HG03342 (cell line): ENCODE measurements around the gene IL23R.
"Not testable (repeated sequence)": the region's sequence is repeated elsewhere in the genome, so short reads cannot be mapped to it uniquely, and the experiment has no call there.

Experiments
- ATAC-seq: cut with Tn5 transposase; IDR thresholded peaks from one replicate; pipeline ENCODE4 v1.9.1; 2021; ENCODE audit warnings: mild to moderate bottlenecking, moderate library complexity; ENCODE audit not compliant: unreplicated experiment

The IL23R gene

DNA sequence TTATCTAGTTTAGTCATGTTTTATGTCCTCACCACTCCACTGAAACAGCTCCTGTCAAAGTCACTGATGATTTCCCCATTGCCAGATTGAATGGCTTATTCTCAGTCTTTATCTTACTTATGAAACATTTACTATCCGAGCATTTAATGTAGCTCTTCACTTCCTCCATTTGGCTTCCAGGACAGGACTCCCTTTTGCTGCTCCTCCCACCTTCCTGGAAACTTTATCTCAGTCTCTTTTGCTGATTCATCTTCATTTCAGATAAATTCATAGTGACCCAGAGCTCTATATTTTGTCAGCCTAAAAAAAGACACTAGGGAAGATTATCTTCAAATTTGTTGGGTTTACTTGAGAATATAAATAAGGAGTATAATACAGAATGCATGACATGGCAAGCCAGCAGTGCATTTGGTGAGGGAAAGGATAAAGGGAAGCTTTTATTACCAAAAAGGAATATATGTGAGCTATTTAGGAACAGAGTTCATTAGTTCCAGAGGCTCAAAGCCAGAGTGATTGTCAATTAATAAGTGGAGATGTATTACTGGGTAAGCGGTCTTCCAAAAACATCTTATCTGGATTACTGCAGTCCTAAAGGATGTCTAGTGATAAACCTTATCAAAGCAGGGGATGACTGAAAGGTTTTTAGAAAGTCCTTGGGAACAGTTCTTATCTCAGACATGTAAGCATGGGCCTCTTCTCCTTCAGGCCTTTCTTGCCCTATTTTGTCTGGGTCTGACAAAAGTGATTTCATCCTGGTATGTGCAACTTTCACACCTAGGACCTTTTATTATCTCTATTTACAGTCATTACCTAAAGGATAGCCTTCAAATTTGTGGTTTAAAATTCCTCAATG lies 25.6 kb downstream of the IL23R start:
- no peak for ATAC-seq

DNA sequence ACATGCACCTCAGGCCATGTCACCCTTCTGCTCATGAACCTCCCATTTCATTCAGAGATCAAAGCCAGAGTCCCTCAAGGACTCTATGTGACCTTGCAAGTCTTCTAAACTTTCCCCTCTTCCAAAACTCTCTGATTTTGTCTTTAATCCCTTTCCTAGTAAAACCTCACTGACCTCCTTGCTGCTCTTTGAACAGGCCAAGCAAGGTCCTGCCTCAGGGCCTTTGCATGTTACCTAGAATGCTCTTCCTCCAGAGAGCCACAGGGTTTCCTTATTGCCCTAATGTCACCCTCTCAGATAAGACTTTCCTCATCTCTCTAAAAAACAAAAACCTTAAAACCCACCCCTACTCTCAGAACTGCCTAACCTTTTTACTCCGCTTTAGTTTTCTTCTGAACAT lies 26.6 kb downstream of the IL23R start:
- ATAC-seq, result no peak

DNA sequence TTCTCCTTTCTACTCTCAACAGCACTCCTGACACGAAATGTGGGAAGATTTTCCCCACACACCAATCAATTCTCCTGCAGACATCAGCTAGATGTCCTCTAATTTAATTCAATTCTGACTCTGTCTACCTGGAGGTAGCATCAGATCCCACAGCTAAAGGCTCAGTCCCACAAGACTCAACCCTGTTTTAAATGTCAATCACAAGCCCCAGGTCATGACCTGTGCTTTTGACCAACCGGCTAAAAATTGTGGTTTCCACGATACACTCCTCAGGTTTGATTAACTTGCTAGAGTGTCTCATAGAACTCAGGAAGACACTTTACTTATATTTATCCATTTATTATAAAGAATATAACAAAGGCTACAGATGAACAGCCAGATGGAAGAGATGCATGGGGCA lies 27.4 kb downstream of the IL23R start:
- ATAC-seq, result no peak

DNA sequence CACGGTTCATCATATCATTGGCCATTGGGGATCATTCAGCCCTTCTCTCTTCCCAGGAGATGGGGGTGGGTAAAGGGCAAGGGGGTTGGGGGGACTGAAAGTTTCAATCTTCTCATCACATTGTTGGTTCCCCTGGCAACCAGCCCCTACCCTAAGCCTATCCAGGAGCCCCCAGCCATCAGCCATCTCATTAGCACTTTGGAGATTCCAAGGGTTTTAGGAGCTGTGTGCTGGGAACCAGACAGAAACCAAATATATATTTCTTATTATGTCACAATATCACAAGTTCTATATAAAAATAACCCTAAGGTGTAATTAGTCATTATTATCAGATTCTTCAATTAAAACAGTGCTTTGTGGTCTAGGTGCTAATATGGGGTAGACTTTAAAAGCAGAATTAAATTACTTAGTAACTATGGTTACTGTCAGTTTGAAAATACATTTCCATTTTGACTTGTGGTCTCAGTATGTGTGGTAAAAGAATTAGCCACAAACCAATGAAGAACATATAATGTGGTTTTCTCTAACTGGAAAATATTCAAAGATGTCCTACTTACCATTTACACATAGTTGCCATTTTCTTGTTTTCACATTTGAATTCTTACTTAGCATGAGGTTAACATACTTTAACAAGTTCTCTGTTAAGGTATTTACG lies 28.1 kb downstream of the IL23R start:
- ATAC-seq, result peak; percentile 71

DNA sequence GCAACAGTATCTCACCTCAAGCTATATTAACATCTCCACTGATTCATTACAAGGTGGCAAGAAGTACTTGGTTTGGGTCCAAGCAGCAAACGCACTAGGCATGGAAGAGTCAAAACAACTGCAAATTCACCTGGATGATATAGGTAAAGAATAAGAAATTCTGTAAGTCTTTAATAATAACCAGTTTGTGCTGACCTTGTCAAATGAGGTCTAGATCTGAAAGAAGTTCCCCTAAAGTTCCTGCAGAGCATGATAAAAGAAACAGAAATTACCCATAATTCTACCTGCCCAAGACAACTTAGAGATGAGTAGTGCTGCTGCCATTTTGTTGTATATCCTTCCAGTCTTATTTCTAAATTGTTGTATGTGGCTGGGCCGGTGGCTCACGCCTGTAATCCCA lies 34.5 kb downstream of the IL23R start:
- ATAC-seq, result no peak

DNA sequence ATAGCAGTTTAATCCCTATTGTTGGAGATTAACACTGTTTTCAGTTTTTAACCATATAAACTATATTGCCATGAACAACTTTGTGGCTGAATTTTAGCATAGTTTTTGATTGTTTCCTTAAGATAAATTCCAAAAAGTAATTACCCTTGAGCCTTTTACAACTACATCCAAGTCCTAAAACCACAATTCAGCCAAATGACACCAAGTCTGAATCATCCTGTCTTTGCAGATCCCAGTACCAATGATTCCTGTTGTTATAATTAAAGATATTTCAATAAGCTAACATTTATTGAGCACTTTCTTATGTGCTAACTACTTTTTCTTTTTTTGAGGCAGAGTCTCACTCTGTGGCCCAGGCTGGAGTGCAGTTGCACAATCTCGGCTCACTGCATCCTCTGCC lies 35.6 kb downstream of the IL23R start:
- ATAC-seq, result no peak

DNA sequence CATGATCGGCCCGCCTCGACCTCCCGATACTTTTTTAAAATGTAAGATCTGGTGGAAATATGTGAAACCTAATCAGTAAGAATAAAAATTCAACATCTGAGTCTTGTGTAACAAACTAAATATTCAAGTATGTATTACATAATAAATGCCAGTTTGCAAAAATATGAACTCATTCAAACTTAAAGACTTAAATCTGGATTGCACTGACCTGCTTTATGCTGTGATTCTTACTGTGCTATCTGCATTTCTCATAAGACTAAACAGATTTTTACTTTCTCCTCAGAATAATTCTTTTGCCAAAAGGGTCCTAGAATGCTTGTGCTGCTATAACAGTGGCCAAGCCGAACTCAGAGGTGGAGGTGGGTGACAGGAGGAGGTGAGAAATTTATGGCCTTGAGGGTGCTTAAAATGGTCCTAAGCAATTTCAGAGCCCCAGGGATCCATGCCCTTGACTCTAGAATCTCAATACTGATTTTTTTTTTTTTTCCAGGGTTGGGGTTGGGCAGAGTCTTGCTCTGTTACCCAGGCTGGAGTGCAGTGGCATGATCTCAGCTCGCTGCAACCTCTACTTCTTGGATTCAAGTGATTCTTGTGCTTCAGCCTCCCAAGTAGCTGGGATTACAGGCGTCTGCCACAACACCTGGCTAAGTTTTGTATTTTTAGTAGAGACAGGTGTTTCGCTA lies 38.2 kb downstream of the IL23R start:
- ATAC-seq, result no peak

DNA sequence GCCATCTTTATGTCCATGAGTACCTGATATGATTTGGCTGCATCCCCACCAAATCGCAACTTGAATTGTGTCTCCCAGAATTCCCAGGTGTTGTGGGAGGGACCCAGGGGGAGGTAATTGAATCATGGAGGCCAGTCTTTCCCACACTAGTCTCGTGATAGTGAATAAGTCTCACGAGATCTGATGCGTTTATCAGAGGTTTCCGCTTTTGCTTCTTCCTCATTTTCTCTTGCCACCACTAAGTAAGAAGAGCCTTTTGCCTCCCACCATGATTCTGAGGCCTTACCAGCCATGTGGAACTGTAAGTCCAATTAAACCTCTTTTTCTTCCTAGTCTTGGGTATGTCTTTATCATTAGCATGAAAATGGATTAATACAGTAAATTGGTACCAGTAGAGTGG lies 41.1 kb downstream of the IL23R start:
- not testable (repeated sequence) for ATAC-seq

DNA sequence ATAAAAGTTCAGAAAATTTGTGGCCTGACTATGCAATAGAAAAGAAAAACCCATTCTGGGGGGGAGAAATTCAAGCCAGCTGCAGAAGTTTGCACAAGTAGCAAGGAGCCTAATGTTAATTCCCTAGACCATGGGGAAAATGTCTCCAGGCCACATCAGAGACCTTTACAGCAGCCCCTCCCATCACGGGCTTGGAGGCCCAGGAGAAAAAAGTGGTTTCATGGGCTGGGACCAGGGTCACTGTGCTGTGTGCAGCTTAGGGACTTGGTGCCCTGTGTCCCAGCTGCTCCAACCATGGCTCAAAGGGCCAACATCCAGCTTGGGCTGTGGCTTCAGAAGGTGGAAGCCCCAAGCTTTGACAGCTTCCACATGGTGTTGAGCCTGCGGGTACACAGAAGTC lies 42.0 kb downstream of the IL23R start:
- no peak for ATAC-seq

DNA sequence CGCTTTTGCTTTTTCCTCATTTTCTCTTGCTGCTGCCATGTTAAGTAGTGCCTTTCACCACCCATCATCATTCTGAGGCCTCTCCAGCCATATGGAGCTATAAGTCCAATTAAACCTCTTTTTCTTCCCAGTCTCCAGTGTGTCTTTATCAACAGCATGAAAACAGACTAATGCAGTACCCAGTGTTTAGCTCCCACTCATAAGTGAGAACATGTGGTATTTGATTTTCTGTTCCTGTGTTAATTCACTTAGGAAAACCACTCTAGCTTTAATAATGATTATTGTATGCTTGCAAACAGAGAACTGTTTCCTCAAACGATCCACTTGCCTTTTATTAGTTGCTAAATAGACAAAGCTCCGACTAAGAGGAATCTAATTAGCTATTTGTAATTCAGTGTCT lies 43.3 kb downstream of the IL23R start:
- no peak for ATAC-seq

DNA sequence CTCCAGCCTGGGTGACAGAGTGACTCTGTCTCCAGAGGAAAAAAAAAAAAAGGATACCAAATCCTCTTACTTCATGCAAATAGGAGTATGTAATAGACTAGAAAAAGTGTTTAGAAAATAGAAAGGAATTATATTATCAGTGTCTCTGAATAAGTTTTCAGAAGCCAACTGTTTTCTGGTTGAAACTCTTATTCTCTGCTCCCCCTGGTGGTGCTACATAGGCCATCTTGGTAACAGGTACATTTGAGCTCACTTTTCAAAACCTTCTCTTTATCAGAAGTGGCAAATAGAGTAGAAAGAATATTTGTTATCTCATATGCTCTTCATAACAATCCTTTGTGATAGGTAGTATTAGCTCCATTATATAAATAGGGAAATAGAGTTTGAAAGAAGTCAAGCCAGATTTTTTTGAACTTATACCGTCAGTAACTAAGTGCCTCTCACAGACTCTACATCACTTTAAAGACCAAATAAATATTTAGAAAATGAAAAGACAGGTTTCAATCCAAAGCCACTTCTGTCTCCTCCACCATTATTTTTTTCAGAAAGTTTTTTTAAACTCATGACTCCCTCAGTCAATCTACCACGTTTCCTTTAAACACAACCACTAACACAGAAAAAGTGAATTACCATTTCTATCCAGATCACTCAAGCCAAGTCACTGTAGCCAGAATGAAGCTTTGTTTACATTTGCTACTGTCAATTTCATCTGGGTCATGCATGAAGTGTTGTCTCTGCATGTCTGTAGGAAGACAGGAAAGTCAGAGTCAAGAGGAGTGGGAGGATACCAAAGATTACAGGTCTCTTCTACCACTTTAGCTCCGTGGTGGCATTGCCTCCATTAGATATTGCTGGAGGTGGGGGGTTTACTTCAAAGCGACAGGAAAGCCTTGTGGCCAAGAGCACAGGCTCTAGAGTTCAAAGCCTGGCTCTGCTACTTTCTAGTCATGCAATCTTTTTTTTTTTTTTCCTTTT lies 45.6 kb downstream of the IL23R start:
- ATAC-seq, result no peak

DNA sequence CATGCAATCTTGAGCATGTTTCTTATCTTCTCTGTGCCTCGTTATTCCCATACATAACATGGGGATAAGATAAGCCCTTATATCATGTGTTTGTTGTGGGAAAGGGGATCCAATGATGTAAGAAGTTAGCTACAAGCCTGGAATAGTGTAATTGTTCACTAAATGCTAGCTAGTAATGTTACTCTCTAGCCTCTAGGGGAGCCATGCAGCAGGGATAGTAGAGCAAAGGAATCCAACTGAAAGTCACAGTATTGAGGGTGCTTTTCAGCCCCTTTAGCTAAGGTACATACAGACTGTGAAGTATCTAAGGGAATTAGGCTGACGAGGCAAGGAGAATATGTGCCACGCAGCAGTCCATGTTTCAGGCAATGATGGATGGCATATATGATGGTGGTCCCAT lies 46.9 kb downstream of the IL23R start:
- ATAC-seq, result no peak

DNA sequence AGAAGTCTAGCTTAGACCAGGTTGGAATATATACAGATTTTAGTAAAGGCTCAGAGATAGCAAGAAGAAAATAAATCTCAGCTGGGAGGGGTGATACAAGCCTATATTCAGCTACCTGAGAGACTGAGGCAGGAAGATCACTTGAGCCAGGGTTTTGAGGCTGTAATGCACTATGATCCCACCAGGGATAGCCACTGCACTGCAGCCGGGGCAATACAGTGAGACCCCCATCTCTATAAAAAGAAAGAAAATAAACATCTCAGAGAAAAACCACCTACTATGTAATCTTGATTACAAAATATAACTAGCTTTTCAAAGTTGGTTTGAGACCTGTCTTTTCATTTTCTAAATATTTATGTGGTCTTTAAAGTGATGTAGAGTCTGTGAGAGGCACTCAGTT lies 47.7 kb downstream of the IL23R start:
- ATAC-seq, result no peak

DNA sequence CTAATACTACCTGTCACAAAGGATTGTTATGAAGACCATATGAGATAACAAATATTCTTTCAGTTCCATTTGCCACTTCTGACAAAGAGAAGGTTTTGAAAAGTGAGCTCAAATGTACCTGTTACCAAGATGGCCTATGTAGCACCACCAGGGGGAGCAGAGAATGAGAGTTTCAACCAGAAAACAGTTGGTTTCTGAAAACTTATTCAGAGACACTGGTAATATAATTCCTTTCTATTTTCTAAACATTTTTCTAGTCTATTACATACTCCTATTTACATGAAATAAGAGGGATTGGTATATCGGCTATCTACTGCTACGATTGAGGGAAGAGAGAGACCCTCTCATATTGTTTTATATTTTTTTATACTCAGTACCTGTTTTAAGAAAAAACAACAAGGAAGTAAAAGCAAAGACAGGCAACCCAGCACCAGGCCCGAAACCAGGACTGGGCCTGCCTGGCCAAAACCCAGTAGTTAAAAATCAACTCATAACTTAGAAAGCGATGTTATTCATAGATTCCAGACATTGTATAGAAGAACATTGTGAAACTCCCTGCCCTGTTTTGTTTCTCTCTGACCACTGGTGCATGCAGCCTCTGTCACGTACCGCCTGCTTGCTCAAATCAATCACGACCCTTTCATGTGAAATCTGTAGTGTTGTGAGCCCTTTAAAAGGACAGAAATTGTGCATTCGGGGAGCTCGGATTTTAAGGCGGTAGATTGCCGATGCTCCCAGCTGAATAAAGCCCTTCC lies 48.3 kb downstream of the IL23R start:
- peak; percentile 82 for ATAC-seq

DNA sequence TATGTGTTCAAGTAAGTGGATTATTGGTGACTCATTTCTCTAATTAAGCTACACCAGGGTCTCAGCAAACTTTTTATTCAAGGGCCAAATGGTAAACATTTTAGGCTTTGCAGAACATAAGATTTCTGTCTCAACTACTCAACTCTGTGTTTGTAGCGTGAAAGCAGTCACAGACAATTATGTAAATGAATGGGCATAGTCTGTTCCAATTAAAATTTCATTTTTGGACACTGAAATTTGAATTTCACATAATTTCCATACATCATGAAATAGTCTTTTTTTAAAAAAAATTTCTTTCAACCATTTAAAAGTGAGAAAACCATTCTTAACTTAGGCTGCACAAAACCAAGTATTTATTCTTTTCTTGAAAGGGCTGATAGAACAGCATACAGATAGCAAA lies 50.1 kb downstream of the IL23R start:
- ATAC-seq, result no peak

DNA sequence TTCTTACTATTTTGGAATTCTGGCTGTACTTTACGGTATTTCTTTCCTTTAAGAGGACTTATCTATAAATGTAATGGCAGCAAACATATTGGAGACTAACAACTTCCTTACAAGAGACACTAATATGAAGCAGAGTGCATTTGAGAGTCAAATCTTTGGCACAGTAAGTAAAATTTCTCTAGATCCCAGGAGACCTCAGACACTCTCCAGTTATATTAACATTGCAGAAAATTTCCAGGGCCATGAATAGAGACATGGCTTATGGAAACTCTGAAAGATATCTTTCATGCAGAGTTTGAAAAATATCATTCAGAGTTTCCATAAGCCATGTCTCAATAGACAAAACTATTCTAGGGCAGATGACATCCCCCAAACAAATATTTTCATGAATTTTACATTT lies 51.2 kb downstream of the IL23R start:
- ATAC-seq, result no peak

DNA sequence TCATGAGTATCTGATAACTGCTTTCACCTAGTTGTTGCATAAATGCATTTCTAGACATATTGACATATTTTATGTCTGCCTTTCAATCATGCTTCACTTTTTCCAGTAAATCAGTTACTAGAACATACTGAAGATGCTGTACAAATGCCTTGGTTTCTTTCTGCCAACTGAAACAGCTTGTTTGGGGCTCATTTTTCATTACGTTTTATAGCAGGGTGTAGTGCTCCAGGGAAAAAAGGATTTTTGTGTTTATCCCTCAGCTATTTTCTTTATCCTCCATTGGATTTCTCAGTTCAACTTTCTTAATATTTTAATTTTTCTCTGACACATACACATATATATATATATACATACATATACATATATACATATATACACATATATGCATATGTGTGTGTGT lies 51.7 kb downstream of the IL23R start:
- ATAC-seq, result no peak

DNA sequence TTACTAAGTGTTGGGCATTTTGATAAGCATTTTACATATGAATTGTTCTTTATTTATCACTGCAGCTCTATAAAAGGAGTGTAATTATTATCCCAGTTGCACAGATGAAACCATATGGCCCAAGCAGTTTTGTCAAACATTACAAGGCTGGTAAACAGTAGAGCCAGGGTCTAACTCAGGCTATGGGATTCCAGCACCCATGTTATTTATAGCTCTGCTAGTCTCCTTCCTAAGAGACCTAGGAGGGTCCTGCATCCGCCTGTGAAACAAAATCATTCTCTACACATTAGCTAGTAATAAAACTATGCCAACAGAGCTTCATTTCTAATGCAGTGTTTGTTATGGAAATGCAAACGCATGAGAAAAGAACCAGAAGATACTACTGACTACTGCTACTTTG lies 58.6 kb downstream of the IL23R start:
- no peak for ATAC-seq

DNA sequence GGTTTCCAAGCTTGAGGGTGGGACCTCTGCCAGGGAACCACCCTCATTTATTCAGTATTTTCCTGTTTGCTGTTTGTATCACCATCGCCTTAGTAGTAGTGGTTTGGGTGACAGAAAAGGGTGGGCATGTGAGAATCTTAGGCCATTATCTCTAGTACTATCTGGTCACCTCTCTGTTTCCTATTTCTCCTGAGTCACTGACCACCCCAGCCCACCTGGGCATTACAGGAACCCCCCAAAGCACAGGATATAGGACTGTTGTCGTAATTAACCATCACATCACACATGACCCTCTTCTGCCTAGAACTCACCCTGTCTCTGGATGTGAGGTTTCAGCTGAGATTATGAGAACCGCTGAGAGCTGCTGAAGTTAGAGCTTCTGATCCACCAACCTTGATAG lies 60.4 kb downstream of the IL23R start:
- ATAC-seq, result no peak

DNA sequence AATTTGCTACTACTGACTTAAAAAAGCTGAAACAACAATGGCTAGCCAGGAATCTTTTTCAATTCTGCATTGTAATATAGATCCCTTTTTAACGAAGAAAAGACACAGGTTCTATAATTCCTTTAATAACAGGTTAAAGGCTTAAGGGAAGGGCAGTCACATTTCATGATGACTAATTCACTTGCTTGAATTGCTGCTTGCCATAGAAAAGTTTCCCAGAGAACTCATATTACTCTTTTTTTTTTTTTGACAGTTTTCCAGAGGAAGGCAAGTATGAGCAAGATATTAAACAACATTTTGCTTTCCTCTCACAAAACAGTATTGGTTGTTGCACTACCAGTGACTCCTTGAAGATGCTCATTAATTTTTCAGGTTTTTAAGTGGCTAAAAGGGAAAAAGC lies 60.9 kb downstream of the IL23R start:
- ATAC-seq, result no peak
